GM12878 (cell line): Measurements from ENCODE around the gene IQSEC2.

Experiments used
- BHLHE40 ChIP-seq, 2 experiments: fragments of 450-650 bp in 1 of 2; IDR thresholded peaks; 2 replicates each; pipeline ENCODE4 v1.6.1; 2011 to 2017; ENCODE audit warnings: low read depth in 2 of 2, borderline replicate concordance in 1 of 2, improper control_type of control experiment in 1 of 2, low read length in 1 of 2, mild to moderate bottlenecking in 1 of 2
- NR2C2 ChIP-seq: IDR thresholded peaks from 2 replicates; pipeline ENCODE4 v1.6.1; 2011; ENCODE audit warnings: borderline replicate concordance, low read depth; ENCODE audit not compliant: control insufficient read depth, insufficient read length

DNA sequence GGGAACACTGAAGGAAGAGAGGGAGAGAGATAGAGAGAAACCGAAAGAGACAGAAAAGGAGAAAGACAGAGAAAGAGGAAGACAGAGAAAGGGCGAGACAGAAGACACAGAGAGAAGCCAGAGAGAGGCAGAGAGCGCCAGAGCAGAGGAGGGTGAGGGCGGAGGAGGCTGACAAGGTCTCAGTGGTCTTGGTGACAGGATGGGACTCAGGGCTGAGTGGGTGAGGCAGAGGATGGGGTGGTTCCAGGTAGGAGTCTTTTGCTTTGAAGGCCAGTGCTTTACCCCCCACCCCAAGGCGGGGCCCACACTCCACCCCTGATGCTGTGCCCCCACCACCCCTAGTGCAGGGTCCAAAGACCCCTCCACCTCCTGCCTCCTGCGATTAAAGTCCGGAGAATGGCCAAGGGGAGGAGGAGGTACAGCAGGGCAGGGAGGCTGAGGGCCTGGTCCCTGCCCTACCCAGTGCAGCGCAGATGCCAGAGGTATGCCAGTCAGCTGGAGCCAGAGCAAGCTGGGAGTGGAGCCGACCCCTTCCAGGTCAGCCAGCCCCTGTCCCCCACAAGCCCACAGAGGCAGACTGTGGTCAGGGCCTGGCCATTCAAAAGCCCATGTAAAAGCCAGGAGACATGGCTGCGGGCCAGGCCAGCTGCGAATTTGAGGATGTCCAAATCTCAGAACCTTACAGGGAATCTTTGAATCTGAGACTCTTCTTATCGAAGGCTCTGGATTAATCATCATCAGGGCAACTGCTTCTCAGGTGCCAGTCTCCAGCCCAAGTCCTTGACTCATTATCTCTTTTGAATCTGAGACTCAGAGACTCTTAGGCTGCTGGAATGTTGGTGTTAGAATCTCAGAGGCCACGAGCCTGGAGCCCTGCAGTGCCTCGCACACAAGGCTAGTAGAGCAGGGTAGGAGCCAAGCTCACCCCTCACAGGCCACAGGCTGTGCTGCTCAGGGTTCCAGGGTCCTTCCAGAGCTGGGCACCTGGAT, 758 bp downstream of the IQSEC2 start:
- no peak for TF ChIP-seq BHLHE40 (IDR thresholded peaks at IDR 0.05; ENCODE audit: borderline replicate concordance in 1 of 2, low read depth in 2 of 2, low read length in 1 of 2)
- TF ChIP-seq NR2C2: no peak
